NCI-H146 treated with DMSO at 0.1 percent for 48 hours (cell line): ENCODE measurements around the gene RER1.

Experiments
- DNase-seq: peaks from one replicate; lab custom pipeline; 2025; ENCODE audit not compliant: unreplicated experiment; lab: John Stamatoyannopoulos, UW

RER1 gene

DNA sequence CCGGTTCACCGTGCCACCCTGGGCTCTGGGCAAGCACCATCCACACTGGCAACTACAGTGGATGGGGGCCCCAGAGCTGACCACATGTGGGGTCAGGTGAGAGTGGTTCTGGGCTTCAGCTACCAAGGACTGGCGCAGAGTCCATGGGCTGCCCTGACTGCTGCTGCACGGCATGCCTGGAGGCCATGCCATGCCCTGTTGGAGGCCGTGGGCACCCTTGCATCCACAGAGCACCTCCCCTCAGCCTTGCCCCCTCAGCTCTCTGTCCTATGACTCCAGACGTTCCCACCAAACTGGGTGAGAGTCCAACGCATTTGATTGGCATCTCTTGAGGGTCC, 15.7 kb upstream of the RER1 start:
- no peak for DNase-seq

DNA sequence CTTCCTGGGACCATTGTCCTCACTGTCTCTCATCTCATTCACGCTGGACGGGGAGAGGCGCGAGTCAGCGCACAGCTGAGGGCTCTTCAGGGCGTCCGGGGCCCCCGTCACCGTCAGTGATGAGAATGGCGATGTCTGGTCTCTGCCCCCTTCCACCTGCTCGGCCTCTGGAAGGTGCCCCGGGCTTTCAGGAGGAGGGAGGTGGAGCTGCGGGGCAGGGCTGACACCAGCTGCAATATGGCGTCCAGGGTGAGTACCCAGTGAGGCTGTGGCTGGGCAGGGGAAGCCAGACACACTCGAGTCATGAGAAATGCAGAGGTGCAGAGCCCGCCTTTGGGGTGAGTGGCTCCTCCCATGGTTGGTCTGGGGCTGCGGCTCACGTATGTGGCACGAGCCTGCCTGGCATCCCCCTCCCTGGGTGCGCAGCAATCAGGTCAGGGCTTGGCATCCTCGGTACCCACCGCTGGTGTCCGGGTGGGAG, 15.3 kb upstream of the RER1 start:
- DNase-seq: no peak

DNA sequence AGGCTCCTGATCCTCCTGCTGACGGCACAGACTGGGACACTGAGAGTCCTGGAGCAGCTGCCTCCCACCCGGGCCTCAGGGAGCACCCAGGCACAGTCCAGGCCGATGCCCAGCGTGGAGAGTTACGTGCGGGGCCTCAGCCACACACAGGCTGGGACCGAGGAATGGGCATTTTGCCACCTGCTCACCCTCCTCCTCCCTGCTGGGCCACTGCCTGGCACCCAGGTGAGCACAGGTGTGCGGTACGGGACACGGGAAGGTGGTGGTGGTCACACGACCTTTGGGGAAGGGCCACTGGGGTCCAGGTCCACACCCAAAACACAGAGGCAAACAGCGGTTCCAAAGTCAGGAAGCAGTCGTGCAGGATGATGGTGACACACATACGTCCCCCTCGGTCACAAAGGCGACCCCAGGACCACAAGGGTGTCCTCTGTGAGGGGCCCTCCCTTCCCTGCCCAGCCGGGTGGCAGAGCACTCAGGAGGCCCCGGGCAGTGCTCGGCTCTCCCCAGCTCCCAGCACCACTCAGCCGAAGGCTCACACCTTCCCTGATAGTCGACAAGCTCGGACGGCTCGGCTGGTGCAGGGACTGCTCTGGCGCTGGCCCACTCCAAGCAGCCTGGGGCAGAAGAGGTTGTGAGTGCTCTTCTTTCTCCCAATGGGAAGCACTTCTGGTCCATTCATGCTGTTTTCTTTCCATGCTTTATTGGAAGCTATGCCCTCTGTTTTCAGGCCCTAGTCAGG, 14.5 kb upstream of the RER1 start:
- DNase-seq: no peak

DNA sequence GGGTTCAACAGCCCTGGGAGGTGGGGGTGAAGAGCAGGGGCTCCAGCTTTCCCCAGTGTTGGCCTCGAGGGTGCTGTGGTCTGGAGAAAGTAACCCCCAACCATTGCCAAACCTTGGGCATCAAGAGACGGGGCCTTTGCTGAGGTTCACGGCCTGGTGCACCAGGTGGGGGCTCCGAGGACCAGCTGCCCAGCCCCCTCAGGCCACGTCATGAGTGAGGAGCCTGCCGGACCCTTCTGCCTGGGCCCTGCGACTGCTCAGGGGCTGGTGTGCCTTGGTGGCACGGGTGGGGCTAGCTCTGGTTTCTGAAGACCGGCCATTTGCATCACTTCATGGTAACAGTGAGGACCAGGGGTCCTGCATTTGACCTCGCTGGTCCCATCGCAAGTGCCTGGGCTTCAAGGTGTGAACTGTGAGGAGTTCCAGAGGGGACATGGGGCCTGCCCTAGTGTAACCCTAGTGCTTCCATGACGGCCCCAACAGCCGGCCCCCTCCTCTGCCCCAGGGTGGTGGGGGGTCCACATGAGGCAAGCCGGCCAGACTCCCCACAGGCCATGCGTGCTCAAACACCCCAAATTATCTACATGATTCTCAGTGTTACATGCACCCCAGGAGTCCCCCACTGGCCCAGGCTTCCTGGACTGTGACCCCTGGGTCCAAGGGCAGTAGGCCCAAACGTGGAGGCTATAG, 13.7 kb upstream of the RER1 start:
- DNase-seq: no peak

DNA sequence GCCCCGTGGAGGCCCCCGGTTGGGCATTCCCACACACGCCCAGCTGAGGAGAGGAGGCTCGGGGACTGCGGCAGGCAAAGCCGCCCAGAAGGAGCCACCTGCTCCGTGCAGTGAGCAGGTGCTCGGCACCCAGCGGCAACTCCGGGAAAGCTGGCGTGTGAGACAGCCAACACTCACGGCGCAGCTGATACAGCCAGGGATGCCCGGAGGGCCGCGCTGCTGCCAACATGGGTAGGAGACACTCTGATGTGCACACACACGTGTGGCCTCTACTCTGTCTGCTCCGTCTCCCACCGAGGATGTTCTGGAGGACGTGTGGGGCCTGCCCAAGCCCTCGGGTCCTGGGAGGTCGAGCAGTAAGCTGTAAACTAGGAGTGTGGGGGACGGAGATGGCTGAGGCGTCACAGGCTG, 13.2 kb upstream of the RER1 start:
- DNase-seq: no peak

DNA sequence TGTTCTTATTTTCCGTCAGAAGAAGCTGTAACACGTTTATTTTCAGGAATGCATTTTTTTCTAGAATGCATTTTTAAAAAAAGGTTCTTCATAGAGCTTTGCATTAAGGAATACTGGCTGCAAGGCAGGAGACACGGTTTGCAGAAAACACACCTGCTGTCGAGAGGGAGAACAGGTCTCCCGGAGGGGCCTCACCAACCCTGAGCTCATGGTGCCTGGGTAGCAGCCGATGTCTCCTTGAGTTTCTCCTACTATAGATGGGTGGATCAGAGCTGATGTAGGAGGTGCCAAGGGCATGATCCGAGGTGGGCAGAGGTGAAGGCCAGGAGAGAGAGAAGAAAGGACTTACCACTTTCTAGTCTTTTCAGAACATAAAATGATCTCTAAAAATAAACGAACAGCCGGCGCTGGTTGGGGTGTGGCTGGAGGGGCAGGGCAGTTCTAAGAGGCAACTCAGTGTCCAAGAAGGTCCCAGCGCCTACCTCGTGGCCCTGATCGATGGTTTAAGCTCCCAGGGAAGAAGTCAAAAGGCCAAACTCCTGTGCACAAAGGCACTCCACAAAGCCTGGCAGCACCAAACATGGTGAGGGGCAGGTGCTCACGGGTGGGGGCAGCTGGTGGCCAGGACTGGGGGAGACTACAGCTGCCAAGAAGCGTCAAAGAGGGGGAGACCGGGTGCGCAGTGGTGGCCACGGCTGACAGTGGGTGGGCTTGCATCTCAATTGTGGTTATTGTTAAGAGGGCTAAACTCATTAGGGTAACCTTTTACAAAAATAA, 12.5 kb upstream of the RER1 start:
- DNase-seq: no peak

DNA sequence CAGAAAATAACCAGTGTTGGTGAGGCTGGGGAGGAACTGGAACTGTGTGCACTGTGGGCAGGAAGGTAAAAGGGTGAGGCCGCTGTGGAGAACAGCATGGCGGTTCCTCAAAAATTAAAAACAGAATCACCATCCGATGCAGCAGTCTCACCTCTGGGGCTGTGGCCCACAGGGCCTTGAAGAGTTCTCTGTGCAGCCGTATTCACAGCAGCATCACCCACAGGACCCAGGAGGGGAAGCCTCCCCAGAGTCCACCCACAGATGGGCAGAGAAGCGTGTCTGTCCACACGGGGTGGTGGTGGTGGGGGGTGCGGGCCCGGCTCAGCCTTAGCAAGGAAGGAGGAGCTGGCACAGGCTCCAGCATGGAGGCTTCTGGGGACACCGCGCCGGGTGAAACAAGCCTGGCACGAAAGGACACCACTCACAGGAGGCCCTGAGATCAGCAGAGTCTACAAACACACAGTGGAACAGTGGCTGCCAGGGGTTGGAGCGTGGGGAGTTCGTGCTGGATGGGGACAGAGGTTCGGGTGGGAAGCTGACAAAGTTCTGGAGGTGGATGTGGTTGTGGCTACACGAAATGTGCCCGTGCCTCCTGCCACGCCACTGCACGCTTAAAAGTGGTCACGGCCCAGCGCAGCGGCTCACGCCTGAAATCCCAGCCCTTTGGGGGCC, 11.8 kb upstream of the RER1 start:
- no peak for DNase-seq

DNA sequence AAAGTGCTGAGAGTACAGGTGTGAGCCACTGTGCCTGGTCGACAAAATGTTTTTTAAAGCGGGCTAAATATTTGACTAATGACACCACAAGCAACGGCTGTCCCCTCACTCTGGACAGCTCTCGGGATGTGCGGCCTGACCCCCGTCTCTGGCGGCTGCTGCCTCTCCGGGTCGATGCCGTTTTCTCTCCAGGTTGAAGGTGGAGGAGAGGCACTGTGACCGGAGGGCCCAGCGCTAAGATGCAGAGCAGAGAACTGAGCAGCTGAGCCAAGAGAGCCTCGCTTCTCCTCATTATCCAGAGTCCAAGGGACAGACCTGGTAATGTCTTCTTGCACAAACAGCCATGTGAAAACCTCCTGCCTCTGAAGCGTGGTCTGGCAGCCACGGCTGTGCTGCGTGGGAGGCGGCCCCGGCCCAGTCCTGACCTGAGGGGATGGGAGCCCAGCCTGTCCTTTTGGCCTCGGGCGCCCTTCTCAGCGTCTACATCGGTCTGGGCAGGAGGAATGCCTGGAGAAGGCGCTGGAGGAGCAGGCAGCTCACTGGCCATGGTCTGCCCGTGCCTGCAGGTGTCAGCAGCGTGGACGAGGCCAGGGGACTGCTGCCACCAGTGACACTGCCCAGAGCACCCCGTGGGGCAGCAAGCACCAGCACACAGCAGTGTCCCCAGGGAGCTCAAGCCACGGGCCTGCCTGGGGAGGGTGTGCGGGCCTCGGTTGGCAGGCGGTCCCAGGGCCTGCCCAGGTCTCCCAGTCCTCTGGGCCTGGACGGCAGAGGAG, 10.6 kb upstream of the RER1 start:
- no peak for DNase-seq

DNA sequence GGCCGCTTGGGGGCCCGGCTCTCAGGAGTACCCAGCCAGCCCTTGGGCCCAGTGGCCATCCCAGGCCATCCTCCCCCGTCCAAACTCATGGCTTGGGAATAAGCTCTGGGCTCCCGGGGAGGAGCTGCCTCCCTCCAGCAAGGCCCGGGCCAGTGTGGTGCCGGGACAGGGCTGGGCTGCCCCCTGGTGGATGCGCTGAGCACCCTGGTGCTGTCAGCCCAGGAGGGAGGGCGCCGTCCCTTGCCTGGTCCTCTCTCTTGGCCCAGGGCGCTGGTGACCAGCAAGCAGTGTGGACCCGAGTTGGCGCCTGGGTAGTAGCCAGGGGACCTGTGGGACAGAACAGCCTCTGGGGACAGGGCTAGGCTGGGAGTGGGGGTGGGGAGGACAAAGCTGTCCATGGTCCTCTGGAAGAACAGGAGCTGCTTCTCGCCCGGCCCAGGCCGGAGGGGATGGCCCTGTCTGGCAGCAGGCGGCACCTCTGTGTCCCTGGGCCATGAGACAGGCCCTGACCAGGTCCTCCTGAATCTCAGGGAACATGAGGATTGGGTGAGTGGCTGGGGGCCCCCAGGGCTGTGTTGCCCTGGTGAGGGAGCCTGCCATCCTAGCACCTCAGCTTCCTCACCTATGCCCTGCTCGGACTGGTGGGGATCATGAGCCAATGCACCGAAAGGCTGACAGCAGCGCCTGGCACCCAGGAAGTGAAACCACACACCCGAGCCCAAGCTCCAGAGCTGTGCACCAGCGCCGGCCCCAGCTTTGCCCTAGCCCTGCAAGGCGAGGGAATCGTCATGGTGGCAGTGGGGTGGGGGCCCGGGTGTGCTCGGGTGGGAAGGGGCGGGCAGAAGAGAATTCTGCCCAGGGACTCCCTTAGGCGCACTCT, 9.7 kb upstream of the RER1 start:
- no peak for DNase-seq

DNA sequence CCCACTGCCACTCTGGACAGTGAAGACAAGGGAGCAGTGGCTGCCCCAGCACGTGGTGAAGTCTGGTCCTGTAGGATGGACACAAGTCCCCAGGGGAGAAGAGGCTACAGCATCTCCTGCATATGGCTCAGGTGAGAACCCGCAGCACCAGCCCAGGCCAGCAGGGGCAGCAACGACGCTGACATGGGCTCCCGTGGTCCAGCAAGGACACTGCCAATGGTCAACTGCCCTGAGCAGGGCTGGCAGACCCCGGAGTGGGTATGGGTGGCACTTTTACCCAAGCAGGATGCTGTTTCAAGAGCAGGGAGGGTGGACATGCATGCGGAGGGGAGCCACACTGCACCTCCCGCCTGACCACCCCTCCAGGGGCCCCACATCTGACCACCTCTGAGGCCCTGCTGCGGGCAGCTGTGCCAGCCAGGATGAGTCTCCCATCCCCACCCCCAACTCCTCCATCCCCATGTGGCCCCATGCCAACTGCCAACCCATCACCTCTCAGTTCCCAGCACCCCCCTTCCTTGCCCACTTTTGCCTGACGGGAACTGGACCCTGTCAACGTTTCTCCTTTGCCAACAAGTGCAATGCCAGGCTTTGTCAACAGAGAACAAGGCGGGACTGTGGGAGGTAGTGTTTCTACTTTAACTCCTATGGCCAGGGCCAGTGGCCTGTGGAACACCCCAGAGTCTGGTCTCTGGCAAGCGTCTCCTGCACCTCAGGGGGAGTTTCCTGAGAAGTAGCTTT, 8.8 kb upstream of the RER1 start:
- no peak for DNase-seq

DNA sequence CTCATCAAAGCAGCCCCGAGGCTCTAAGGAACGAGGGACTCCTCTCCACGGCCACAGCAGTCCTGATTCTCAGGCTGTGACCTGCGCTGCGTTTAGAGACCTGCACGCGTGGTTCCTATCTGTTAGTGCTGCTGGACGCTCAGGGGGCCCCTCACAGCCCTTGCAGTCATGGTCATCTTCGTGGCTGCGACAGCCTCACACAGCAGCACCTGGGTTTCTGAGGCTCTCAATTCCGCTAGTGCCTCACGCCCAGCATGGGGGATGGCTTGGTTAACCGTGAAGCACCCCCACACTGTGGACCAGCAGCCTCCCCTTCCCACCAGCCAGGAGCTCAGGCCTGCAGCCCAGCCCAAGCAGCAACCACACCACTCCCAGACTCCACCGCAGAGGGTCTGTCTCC, 8.1 kb upstream of the RER1 start:
- no peak for DNase-seq

DNA sequence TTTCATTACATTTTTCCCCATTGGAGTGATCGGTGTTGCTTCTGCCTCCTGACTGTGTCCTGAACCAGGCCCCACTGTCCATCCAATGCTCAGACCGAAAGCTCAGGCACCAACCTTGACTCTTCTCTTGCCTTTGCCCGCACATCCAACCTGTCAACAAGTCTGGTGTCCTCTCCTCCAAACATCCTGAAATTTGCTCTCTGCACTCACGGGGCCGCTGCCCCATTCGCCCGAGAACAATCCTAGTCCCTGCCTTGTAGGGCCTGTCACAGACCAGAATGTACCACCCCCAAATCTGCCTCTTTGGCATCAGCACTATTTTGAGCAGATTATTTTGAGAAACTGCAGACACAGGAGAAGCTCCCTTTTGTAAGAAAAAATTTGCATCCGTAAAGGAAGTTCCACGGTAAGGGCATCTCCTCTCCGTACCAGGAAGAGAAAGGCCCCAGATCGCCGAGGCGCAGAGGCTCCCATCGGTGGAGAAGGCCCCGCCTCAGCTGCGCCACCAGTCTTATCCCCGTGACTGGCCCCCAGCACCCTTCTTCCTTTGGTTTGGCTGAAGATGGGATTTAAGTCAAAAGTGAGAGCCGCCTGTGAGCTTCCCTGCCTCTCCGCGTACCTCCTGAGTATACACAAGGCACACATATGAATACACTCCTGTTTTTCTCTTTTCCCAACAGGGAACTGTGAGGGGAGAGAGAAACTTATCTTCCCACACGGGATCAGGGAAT, 7.3 kb upstream of the RER1 start:
- no peak for DNase-seq

DNA sequence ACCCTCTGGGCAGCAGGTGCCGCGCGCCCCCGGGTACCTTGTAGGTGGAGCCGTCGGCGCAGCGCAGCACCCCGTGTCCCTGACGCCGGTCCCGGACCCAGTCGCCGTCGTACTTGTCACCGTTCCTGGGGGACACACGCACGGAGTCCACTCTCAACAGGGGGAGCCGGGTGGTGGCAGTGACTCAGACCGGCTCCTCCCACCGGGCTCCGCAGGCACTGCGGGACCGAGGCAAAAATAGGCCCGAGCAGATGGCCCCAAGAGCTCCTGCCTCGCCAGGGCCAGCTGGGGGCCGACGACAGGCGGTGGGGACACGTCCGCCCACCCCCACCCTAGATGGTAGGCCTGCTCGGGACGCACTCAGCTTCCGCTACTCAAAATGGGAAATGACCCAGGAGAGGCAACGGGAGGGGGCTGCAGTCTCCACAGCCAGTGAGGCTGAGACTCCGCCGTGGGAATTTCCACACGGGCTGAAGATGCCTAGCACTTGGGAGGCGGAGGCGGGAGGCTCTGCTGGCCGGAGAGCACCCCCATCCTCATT, 6.6 kb upstream of the RER1 start:
- DNase-seq: no peak

DNA sequence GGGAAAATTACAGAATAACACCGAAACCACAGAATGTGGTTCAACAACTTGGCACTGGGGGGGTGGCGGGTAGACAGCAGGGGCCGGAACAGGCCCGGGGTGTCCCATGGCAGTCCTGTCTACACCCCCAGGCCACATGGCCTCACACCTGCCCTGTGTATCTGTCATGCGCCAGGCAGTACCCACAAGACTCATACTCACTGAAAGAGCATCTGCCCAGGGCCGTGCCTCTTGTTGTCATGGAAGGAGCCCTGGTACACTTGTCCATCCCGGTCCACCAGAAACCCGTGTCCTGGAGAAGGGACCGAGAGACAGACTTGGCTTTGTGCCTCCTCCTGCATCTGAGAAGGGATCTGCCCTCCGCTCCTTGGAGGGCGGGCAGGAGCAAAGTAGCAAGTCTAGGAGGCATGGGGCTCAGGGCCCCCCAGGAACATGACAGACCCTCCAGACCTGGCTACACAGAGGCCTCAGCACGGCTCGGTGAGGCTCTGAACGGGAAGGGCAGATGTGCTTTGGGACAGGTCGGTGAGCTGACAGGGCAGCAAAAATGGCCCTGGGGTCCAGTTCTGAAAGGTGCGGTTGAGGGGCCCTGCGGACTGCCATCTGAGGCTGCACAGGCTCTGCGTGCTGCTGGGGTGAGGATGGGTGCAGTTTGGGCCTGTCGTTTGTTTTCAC, 5.9 kb upstream of the RER1 start:
- no peak for DNase-seq

DNA sequence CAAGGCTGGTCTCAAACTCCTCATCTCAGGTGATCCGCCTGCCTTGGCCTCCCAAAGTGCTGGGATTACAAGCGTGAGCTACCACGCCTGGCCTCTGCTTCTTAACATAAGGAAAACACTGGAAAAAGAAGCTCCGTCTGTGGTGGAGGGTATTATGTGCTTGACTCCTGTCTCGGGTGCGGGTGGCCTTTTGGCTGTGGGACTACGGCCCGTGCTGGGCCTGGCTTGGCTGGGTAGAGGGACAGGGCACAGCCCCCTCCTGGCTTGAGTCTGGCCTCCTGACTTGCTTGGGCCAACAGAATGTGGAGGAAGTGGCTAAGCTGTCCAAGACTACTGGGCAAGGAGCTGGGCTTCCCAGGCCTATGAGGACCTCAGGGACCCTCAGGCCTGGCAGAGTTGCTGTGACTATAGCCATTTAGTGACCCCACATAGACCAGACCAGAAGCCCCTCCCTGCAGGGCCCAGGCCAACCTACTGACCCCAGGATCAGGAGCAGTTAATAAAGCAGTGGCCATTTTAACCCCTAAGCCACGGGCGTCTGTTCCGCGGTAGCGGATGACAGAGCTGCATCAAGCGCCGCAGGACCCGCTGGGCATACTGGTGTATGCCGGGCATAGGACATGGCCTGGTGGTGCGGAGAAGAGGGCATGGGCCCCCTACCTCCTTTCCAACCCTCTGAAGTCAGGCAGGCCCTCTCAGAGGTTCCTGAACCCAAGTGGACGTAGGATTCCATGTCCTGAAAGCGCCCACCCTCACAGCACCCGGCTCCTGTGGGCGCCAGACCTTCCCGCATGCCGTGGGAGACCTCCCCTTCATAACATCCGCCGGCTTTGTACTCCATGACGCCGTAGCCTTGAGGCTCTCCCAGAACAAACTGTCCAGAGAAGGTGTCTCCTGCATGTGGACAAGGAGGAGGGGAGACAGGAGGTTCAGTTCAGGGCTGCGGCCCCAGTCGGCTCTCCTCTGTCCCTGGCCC, 4.7 kb upstream of the RER1 start:
- DNase-seq: no peak
